GM19397 (cell line): Measurements from ENCODE around the gene GNG2.

Source experiments
- ATAC-seq: cut with Tn5 transposase; IDR thresholded peaks from one replicate; pipeline ENCODE4 v1.9.1; 2021; ENCODE audit warnings: mild to moderate bottlenecking, moderate library complexity; ENCODE audit not compliant: unreplicated experiment

Gene GNG2

DNA sequence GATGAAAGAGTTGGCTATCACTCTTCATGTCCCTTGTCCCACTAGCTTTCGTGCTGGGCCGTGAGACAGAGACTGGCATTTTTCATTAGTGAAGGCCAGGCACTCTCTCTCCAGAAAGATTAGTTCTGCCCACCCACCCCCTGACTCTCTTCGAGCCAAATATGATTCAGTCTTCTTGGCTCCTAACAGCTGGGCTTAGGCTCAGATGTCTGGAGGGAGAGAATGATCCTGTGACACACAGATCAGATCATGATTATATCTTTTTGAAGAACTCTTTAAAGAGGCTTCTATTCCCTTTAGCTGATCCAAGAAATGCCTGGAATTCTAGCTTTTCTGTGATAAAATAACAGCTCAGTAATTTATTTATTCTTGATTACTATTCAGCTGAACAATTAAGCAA, 5.2 kb upstream of the GNG2 start:
- ATAC-seq, result no peak

DNA sequence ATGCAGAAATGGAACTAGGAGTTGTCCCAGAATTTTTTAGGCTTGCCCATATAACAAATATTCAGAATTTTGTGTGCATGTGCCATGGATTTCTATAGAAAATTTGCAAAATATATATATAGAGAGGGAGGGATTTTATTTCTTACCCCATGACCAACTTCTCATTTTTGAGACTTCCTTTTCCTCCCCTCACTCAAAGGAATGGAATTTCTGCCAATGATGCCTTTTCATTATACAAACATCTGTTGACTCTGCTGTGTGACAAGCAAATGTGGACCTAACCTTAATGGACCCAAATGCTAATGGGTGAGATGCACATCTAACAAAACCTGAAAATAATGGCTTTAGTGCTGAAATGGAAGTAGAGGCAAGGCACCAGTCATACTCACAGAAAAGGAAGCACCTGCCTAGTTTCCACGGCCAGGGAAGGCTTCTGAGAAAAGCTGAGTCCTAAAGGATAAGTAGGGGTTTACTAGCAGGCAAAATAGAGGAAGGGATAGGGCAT, 3.6 kb upstream of the GNG2 start:
- ATAC-seq, result no peak

DNA sequence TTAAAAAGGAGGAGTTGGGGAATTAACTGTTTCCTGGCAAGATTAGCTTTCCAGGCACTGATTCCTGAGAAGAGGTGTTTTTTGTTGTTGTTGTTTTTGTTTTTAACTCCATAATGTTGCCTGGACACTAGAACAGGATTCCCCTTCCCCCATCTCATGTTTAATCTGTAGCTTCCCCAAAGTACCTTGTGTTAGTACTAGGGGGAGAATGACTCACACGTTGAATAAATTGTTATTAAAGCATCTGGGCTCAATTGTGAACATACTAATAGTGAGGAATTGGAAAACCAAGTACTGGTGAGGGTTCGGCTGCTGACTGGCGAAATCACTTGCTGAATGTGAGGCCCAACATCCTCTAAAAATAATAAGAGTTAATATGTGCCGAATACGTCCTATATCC, 1.3 kb upstream of the GNG2 start:
- ATAC-seq, result no peak

DNA sequence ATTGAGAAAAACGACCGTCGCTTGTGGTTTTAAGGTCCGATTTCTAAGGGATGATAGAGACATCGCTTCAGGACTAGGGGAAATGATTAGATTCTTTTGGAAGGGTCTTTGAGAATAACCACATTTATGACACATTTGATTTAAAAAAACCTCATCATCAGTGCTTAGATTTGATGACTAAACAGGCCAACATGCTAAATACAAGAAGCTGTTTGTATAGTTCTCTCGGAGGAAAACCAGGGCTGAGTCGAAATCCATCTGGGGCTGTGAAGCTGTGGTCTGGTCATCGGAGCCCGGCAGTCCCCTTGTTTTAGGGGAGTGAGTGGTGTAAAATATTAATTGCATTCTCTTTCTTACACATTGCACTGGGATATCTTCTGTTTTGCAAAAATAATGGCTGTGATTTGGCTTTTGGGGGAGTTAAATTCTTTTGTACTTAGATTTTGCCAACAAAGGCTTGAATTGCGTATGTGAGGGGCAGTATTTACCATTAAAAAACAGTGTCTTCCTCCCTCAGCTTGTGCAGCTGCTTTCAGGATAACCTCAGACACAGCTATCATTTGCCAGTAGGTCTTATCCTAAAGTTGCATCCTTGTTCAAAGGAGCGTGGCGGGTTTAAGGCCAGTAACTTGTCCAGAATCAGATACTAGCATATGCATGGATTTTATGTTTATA, 550 bp downstream of the GNG2 start:
- ATAC-seq, result no peak

DNA sequence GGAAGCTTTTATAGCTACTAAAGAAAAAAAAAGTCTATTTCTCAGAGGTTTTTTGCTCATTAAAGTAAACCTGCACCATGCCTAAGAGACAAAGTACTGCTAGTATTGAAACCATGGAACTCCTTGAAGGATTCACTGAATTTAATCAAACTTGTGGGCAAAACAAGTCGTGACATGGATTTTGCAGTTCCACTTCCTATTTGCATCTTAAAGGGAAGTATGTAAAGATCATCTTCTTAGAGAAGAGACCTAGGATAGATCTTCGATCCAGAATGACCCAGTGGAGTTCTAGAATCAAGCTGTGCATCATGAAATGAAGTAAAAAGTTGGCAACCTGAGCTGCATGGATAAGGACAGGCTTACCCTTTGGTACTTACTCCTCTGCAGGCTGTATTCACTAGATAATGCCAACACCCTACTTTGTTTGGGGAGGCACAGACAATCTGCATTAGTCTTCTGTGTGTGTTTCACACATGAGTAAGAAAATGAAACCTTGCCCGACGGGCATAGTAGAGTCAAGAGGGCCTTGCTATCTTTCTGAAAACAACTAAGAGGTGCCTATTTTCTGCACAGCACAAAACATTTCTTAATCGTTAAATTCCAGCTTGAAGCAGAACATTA, 1.9 kb downstream of the GNG2 start:
- no peak for ATAC-seq

DNA sequence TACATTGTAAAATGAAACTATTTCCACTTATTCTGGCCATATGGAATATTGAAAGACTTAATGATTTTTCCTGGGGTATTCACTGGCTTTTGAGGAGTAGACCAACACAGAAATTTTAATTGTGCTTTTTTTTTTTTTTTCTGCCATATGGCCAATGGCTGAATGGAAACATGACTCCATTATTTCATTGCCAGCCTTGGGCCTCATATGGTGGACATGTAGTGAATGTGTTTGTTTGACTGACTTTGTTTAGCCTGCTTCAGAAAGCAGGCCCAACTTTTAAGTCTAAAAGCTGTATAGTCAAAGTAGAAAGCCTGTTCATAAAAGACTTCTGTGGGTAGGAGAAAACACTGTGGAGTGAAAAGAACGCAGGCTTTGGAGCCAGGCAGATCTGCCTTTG, 2.4 kb downstream of the GNG2 start:
- ATAC-seq, result no peak

DNA sequence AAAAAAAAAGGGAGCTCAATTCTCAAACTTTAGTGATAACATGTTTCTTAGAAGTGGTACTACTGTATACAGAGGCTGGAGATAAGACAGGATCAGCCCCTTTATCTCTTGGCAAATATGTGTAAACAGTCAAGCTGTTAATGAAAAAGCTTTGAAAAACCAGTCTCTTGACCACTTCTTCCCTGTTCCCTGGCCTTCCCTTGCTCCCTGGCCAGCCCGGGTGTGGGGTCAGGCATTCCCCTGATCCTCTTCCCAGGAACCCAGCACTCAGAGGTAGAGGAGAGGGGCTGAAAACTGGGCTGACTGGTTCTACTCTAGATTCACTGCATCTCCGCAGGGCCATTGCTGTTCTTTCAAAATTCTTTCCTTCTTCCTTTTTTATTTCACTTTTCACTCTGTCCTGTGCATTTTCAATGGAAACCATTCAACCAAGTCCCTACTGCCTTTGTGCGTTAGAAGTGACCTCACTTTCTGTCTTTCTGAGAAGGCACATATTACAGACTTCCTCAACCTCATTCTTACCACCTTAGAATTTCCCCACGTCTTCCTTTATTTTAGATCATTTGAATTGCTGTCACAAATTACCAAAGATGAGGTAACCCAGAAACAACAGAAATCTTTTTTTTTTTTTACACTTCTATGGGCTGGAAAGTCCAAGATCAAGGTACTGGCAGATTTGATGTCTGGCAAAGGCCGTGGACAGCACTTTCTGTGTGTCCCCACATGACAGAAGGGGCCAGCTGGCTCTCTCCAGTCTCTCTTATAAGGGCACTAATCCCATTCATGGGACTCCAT, 5.7 kb downstream of the GNG2 start:
- ATAC-seq, result no peak

DNA sequence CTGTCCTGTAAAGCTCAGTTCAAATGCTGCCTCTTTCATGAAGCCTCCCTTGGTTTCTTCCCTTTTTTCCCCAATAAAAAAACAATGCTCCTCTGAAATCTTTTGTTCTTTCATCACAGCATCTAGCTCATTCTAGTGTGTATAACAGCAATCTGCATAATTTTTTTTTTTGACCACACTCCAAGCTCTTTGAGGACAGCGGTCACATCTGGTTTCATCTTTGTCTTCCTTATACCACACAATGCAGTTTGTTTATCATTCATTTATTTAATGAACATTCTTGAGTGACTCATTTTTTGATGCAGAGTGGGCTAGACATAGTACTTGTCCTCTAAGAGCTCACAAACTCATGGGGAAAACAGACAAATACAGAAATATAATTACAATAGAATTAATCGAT, 7.3 kb downstream of the GNG2 start:
- no peak for ATAC-seq

DNA sequence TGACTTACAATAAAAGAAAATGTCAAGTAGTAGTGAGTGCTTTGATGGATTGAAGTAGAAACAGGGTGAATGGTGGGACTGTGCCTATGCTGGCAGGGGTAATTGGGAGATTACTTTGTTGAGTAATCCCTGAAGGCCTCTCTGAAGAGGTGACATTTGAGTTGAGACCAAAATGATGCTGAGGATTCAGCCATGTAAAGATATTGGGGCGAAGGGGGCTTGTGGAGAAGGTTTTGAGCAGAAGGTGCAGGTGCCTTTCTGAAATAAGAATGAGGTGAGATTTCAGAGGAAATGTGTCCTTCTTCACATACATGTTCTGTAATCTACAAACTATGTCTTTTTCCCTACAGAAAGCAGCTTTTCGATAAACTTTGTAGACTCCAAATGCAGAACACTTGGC, 8.0 kb downstream of the GNG2 start:
- ATAC-seq, result no peak

DNA sequence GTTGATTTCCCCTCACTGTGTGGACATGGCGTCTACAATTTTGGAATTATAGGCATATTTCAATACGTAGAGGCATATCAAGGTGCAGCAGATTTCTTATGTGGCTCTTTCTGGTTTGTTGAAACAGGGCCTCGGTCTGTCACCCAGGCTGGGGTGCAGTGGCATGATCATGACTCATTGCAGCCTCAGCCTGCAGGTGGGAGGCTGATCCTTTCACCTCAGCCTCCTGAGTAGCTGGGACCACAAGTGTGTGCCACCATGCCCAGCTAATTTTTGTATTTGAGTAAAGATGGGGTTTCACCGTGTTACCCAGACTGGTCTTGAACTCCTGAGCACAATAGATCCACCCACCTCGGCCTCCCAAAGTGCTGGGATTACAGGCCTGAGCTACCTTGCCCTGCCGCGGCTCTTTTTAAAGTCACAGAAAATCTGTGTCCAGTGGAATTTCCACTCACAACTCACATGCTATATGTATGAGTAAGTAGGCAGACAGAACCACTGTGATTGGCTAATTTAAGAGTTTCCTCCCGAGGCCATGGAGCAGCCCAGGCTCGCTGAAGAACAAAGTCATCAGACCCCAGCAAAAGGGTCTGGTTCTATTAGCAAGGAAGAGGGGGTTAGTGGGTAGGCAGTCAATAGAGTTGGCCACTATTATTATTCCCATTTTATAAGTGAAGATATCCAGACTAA, 9.1 kb downstream of the GNG2 start:
- ATAC-seq, result no peak

DNA sequence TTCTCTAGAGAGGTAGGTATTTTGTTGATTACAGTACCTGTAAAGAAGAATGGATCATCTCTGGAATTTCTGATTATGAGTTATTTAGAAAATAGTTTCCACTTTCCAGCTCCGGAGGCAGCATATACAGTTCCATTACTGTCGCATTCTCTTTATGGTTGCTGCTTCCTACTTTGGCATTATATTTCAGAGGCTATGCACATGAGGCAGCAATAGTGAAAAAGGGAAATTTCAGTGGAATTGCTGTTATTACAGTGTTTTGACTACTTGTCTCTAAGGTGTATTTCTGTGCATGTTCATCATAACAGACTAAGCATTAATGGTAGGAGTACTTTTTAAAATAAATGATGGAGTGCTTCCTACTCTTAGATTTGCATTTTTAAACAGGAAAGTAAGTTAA, 10.2 kb downstream of the GNG2 start:
- ATAC-seq, result no peak

DNA sequence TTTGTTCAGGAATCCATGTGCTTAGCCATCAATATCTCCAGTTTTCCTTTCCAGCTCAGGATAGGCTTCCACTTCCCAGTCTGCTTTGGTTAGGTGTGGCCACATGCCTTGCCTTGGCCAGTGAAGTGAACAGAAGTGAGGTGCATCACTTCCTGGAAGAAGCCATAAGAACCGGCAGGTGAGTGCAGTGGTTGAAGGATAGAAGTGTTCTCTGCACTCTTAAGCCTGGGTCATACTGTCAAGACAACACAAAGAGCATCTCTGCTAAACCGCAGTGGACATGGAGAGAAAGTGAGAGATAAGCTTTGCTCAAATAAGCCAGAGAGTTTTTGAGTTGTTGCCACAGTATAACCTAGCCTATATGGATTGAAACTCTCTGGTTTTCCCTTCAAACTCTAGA, 11.4 kb downstream of the GNG2 start:
- ATAC-seq, result no peak

DNA sequence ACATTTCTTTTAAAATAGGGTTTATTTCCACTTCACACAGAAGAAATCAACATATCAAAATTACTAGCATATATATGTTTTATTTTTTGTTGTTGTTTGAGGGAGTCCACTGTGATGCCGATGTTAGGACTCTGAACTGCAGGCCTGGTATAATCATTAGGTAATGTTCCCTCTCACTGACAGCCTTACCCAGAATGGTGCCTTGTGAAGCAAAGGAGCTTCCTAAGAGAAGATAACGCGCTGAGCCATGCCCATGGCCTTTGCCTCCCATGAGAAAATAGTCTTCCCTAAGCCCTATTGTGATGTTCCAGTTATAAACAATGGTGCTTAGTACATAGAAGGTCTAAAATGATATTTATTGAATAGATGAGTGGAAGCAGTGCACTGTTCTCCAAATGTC, 12.0 kb downstream of the GNG2 start:
- ATAC-seq, result no peak

DNA sequence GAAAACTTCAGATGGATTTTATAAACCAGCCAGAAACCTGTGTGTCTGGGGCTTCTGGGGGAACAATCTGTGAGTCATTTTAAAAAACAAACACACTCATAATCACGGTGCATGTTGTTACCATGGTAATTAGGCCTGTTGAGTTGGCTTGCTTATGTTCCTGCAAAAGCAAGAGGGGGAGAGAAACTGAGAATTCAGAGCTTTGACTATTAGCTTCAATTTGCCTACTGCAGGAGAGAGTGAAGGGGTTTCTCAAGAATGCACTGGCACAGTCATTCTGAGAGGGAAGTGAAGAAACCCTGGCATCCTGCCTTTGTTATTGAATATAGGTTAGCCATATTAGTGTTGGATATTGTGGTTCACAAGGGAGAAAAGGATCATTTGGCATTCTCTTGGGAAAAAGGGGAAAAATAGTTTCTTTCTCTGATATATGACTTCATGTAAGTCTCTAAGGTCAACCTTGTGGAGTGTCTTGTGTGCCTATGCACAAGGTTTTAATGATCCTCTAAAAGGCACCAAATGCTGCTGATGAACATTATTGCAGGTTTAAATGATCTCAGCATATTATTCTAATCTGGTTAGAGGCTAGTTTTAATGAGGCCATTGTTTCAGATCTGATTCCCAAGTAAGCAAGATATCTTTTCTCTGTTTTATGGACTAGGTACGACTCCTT, 12.9 kb downstream of the GNG2 start:
- ATAC-seq, result peak; percentile 81

DNA sequence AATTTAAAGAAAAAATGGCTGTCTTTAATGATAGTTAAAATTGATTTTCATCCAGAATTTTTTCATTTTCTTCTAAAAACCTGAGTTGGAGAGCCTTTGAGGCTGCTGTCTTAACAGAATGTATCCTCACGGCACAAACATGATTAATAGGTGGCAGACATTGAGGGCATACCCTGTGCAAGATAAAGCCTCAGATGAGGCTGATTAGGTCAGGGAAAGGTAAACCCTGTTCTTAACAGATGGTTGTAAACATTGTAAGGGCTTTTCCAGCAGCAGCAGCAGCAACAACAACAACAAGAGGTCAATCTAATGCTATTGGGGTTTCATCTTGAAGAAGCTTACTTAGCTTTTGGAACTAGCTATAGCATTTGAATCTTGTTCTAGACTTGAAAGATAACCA, 17.4 kb downstream of the GNG2 start:
- no peak for ATAC-seq

DNA sequence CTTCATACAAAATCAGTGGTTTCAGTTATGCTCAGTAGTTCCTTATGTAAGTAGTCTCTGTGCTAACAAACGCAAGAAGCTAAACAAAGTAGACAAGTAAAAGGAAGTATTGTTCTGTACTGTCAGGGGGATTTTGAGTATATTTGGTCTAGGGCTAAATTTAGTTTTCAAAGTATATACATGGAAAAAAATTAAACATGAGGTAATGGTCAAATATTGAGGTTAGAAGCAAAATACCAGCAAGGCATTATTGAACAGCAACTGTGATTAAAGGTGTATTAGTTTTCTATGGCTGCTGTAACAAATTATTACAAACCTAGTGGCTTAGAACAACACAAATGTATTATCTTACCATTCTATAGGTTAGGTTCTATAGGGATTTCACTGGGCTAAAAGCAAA, 18.8 kb downstream of the GNG2 start:
- ATAC-seq, result no peak

DNA sequence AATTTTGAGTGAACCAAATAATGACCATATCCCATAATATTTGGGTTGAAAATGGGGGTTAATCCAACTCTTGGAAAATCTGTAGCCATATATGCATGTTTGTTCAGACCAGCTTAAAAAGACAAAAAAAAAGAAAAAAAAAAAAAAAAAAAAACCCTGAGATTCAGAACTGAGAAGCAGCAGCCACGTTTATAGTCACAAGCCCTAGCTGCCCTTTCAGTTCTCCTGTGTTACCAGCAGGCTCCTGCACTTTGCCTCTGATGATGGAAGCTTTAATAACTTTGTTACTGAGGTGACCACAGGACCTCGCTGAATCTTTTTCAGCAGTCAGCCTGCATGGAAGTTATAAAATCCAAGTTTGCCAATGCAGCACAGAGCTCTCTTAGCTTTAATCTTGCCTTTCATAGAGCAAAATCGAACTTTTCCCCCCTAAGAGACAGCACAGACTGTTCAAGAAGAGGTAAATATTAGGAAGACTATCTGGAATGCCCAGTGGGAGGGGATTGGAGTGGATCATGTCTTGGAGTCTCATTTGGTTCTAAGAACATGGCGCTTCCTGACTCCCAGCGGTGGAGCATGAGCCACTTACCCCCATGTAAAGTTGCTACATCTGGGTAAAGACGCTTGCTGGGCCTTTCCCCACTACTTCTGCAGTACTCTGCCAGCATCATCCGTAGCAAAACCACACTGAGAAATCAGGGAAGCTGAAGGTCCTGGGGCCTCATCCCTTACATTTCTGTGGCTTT, 20.6 kb downstream of the GNG2 start:
- no peak for ATAC-seq

DNA sequence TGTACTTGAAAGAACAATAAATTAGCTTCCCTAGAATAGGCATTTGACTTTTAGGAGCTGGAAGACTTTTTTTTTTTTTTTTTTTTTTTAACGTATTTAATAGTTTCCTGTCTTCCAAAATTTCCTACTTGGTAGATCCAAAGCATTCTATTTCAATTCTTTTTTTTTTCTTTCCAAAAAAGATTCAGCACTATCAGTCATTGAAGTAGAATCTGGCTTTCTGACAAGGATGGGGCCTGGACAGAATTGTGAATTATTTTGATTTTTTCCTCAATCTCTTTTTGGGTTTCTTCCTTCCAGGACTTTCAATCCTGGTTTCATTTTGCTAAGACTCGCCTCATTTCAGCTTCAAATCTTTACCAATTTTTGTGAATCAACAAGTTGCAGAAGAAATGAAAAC, 21.2 kb downstream of the GNG2 start:
- ATAC-seq, result no peak

DNA sequence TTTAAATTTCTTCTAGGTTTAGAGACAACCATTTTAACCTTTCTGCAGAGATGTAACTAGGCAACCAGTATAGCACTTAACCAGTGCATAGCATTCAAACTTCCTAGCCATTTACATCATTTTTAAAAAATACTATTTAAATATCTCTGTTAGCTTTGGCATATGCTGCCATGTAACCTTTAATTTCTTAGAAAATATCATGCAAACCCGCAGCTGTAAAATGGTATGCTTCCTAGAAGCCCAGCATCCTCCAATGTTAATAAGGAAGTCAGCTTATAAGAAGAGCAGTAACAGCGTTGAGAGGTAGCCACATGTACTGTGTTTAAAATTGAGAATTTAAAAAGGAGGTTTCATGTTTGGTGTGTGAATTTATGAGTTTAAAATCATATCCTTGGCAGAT, 22.8 kb downstream of the GNG2 start:
- ATAC-seq, result no peak
